Testis (tissue), 2 donors: ENCODE measurements around the gene CEACAM7.

ENCODE experiments used
- POLR2A ChIP-seq: fragments of 450-650 bp; IDR thresholded peaks from one replicate; pipeline ENCODE4 v1.6.1; 2017; ENCODE audit warnings: antibody characterized with exemption, mild to moderate bottlenecking, moderate library complexity
- TF ChIP-seq, protein P1 (sequence below), 3 experiments: fragments of 450-650 bp in 2 of 3; fragments of 200-600 bp in 1 of 3; sonication (generic) in 1 of 3; IDR thresholded peaks; one replicate each; pipeline ENCODE4 v1.5.1; 2016 to 2019; ENCODE audit warnings: antibody characterized with exemption in 3 of 3, mild to moderate bottlenecking in 2 of 3, moderate library complexity in 1 of 3

DNA sequence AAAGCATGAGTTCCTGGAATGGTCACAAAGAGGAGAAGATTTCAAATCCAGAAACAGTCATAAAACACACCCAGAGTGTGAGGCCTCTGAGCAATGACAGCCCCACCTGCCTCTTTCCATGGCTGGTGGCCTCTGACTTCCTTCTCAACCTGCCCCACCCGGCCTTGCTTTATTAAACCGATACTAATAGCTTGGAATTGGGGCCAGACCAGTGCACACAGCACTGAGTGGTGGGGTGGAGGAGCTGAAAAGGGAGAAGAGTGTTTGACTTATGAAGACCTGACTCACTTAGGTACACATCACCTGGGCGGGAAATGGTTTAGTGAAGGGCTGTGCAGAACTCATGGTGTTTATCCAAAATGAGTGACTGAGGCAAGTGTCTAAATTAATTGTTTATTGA lies 46.5 kb upstream of the CEACAM7 start:
- no peak for TF ChIP-seq POLR2A
- TF ChIP-seq, protein P1, sequence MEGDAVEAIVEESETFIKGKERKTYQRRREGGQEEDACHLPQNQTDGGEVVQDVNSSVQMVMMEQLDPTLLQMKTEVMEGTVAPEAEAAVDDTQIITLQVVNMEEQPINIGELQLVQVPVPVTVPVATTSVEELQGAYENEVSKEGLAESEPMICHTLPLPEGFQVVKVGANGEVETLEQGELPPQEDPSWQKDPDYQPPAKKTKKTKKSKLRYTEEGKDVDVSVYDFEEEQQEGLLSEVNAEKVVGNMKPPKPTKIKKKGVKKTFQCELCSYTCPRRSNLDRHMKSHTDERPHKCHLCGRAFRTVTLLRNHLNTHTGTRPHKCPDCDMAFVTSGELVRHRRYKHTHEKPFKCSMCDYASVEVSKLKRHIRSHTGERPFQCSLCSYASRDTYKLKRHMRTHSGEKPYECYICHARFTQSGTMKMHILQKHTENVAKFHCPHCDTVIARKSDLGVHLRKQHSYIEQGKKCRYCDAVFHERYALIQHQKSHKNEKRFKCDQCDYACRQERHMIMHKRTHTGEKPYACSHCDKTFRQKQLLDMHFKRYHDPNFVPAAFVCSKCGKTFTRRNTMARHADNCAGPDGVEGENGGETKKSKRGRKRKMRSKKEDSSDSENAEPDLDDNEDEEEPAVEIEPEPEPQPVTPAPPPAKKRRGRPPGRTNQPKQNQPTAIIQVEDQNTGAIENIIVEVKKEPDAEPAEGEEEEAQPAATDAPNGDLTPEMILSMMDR (IDR thresholded peaks at IDR 0.05), result no peak
